HL-60/S4 treated with phorbol 12-myristate 13-acetate at 8.2 ng/mL for 4 days and 3 days (cell line): ENCODE results near the gene RFTN2.
"Not testable (repeated sequence)": the region's sequence is repeated elsewhere in the genome, so short reads cannot be mapped to it uniquely, and the experiment has no call there.

Experiments
- in situ Hi-C: fragments of 300-500 bp; cut with MboI; formaldehyde crosslinking; loops from 2 replicates; pipeline ENCODE4 v1.15.0; 2022; ENCODE audit warnings: low sequenced_read_pairs

Gene RFTN2

GRCh38 chr2:197677056-197677455 lies 1.7 kb upstream of the RFTN2 start:
- in situ Hi-C loops, result no loop called here

- in situ Hi-C loops, result no loop called here
These were observed 363 bp upstream of the RFTN2 start for GRCh38 chr2:197675711-197676188.

GRCh38 chr2:197674591-197674990 lies 796 bp downstream of the RFTN2 start:
- in situ Hi-C loops, result no loop called here

GRCh38 chr2:197674060-197674459 lies 1.3 kb downstream of the RFTN2 start:
- in situ Hi-C loops, result no loop called here

GRCh38 chr2:197673606-197674005 lies 1.8 kb downstream of the RFTN2 start:
- in situ Hi-C loops, result no loop called here

GRCh38 chr2:197673106-197673505 lies 2.3 kb downstream of the RFTN2 start:
- in situ Hi-C loops, result no loop called here

- in situ Hi-C loops, result no loop called here
These were observed 3.0 kb downstream of the RFTN2 start for GRCh38 chr2:197672371-197672893.

GRCh38 chr2:197669077-197669476 lies 6.3 kb downstream of the RFTN2 start:
- in situ Hi-C loops, result no loop called here

- in situ Hi-C loops, result no loop called here
These were observed 7.1 kb downstream of the RFTN2 start for GRCh38 chr2:197668296-197668695.

- in situ Hi-C loops, result no loop called here
These were observed 9.1 kb downstream of the RFTN2 start for GRCh38 chr2:197666277-197666676.

- in situ Hi-C loops, result no loop called here
These were observed 13.8 kb downstream of the RFTN2 start for GRCh38 chr2:197661626-197662025.

- in situ Hi-C loops, result no loop called here
These were observed 17.8 kb downstream of the RFTN2 start for GRCh38 chr2:197657562-197657961.

GRCh38 chr2:197647961-197648690 lies 27.3 kb downstream of the RFTN2 start:
- in situ Hi-C loops, result no loop called here

GRCh38 chr2:197641666-197642065 lies 33.7 kb downstream of the RFTN2 start:
- in situ Hi-C loops, result no loop called here

GRCh38 chr2:197640571-197641122 lies 34.7 kb downstream of the RFTN2 start:
- in situ Hi-C loops, result not testable (repeated sequence)

GRCh38 chr2:197633109-197633657 lies 42.2 kb downstream of the RFTN2 start:
- in situ Hi-C loops, result no loop called here

GRCh38 chr2:197628043-197628500 lies 47.3 kb downstream of the RFTN2 start:
- in situ Hi-C loops, result no loop called here

GRCh38 chr2:197626965-197627625 lies 48.3 kb downstream of the RFTN2 start:
- in situ Hi-C loops, result no loop called here

- in situ Hi-C loops, result no loop called here
These were observed 55.3 kb downstream of the RFTN2 start for GRCh38 chr2:197620133-197620532.

- in situ Hi-C loops, result no loop called here
These were observed 60.3 kb downstream of the RFTN2 start for GRCh38 chr2:197615016-197615652.

- in situ Hi-C loops, result no loop called here
These were observed 60.9 kb downstream of the RFTN2 start for GRCh38 chr2:197614532-197614931.
